Activated CD4-positive, alpha-beta memory T cell treated with anti-CD3 and anti-CD28 coated beads for 36 hours (primary cell): ENCODE results near the gene C1QTNF7. TPM values are rescaled to one million over a fixed set of nuclear protein-coding genes. Genes with fewer than 3 reads are reported as not detected.

Source experiments
- CTCF ChIA-PET: fragments of 350-600 bp; sonication (Branson Sonifier 250); formaldehyde crosslinking; loops from one replicate; lab custom pipeline; 2021; ENCODE audit warnings: antibody characterized with exemption, inconsistent platforms; lab: Charles Lee
- POLR2A ChIA-PET: fragments of 350-600 bp; sonication (Branson Sonifier 250); formaldehyde crosslinking; loops from one replicate; lab custom pipeline; 2021; ENCODE audit warnings: antibody characterized with exemption; lab: Charles Lee
- DNase-seq: peaks from one replicate; pipeline ENCODE4 v3.0.0-alpha.2; 2020
- H3K27ac Mint-ChIP-seq: one replicate; pipeline ENCODE4 v1.8.0; 2021; ENCODE audit warnings: mixed read lengths
- H3K27me3 Mint-ChIP-seq: one replicate; pipeline ENCODE4 v1.8.0; 2021; ENCODE audit warnings: mixed read lengths
- H3K36me3 Mint-ChIP-seq: one replicate; pipeline ENCODE4 v1.8.0; 2021; ENCODE audit warnings: mixed read lengths
- H3K4me1 Mint-ChIP-seq: one replicate; pipeline ENCODE4 v1.8.0; 2021; ENCODE audit warnings: low read depth, mixed read lengths
- H3K4me3 Mint-ChIP-seq: one replicate; pipeline ENCODE4 v1.8.0; 2021; ENCODE audit warnings: mild to moderate bottlenecking, mixed read lengths
- H3K9me3 Mint-ChIP-seq: one replicate; pipeline ENCODE4 v1.8.0; 2021; ENCODE audit warnings: mixed read lengths
- intact Hi-C: fragments of 100-400 bp; cut with micrococcal nuclease; formaldehyde crosslinking; loops from one replicate; pipeline ENCODE4 v1.15.1; 2023
- total RNA-seq, 2 experiments: library from RNA; stranded (reverse); gene quantifications; one replicate each; pipeline ENCODE4 v1.2.3, GENCODE V29; 2021

C1QTNF7 gene
- total RNA-seq, 2 experiments from 2014 or later = not detected

GRCh38 chr4:15416357-15417232 is 11.2 kb upstream of the C1QTNF7 start:
- intact Hi-C loops = no loop called here
- DNase-seq = no peak
- Mint-ChIP-seq H3K4me3 (no peak overlapping the region), H3K4me1 (peaks cover 16% of the 10 kb centered on the region), H3K36me3 (no peaks in the 10 kb centered on the region), H3K27ac (no peak overlapping the region), H3K27me3 (no peaks in the 10 kb centered on the region), H3K9me3 (no peaks in the 10 kb centered on the region)
- ChIA-PET POLR2A (no interaction called here), CTCF (interaction anchor here (0.9 to 1.0 kb wide), 2 partner anchors 41 to 1762 kb away, joined by 3 read pairs; no protein-coding TSS in a partner anchor)

GRCh38 chr4:15417233-15417660 is 10.6 kb upstream of the C1QTNF7 start:
- ChIA-PET POLR2A (no interaction called here), CTCF (interaction anchor here (0.9 to 1.0 kb wide), 2 partner anchors 40 to 1763 kb away, joined by 3 read pairs; no protein-coding TSS in a partner anchor)
- Mint-ChIP-seq H3K36me3 (no peaks in the 10 kb centered on the region), H3K27ac (no peak overlapping the region), H3K4me3 (no peak overlapping the region), H3K27me3 (no peaks in the 10 kb centered on the region), H3K9me3 (no peaks in the 10 kb centered on the region), H3K4me1 (peaks cover 14% of the 10 kb centered on the region)
- DNase-seq = no peak
- intact Hi-C loops = no loop called here

GRCh38 chr4:15418956-15419355 is 8.9 kb upstream of the C1QTNF7 start:
- H3K4me1 Mint-ChIP-seq = peaks cover 14% of the 10 kb centered on the region
- no peak for DNase-seq
- POLR2A ChIA-PET = no interaction called here
- H3K27ac Mint-ChIP-seq = no peak overlapping the region
- no peaks in the 10 kb centered on the region for H3K9me3 Mint-ChIP-seq
- peaks cover 1% of the 10 kb centered on the region for H3K27me3 Mint-ChIP-seq
- CTCF ChIA-PET = no interaction called here
- intact Hi-C loops = no loop called here
- H3K36me3 Mint-ChIP-seq = no peaks in the 10 kb centered on the region
- H3K4me3 Mint-ChIP-seq = no peak overlapping the region

- peaks cover 1% of the 10 kb centered on the region for H3K27me3 Mint-ChIP-seq
- DNase-seq = no peak
- intact Hi-C loops = loop anchor here (5.0 to 10.0 kb wide), 3 partner anchors 237 to 386 kb away; partner anchors contain the start of genes CD38 and FBXL5
- peaks cover 27% of the 10 kb centered on the region for H3K4me1 Mint-ChIP-seq
- CTCF ChIA-PET = interaction anchor here (2.0 kb wide), 1 partner anchor 25 kb away, joined by 5 read pairs; no protein-coding TSS in a partner anchor
- H3K36me3 Mint-ChIP-seq = no peaks in the 10 kb centered on the region
- no peak overlapping the region for H3K27ac Mint-ChIP-seq
- POLR2A ChIA-PET = no interaction called here
- H3K9me3 Mint-ChIP-seq = no peaks in the 10 kb centered on the region
- H3K4me3 Mint-ChIP-seq = no peak overlapping the region
Measured at GRCh38 chr4:15420642-15421041, 7.2 kb upstream of the C1QTNF7 start.

GRCh38 chr4:15423285-15423711 is 4.5 kb upstream of the C1QTNF7 start:
- no peaks in the 10 kb centered on the region for H3K9me3 Mint-ChIP-seq
- no peaks in the 10 kb centered on the region for H3K36me3 Mint-ChIP-seq
- POLR2A ChIA-PET = no interaction called here
- no peak overlapping the region for H3K27ac Mint-ChIP-seq
- H3K4me1 Mint-ChIP-seq = peaks cover 32% of the 10 kb centered on the region
- no peak overlapping the region for H3K4me3 Mint-ChIP-seq
- H3K27me3 Mint-ChIP-seq = peaks cover 1% of the 10 kb centered on the region
- intact Hi-C loops = loop anchor here (5.0 to 10.0 kb wide), 3 partner anchors 234 to 388 kb away; partner anchors contain the start of genes CD38 and FBXL5
- CTCF ChIA-PET = no interaction called here
- peak; percentile 48 for DNase-seq

- Mint-ChIP-seq H3K27me3 (peaks cover 1% of the 10 kb centered on the region), H3K27ac (no peak overlapping the region), H3K36me3 (no peaks in the 10 kb centered on the region), H3K9me3 (no peaks in the 10 kb centered on the region), H3K4me3 (no peak overlapping the region), H3K4me1 (peaks cover 32% of the 10 kb centered on the region)
- POLR2A ChIA-PET = interaction anchor here (0.6 kb wide), 1 partner anchor 235 kb away, joined by 3 read pairs; no protein-coding TSS in a partner anchor
- intact Hi-C loops = loop anchor here (1.0 to 10.0 kb wide), 4 partner anchors 24 to 391 kb away; partner anchors contain the start of gene CD38
- DNase-seq = no peak
- CTCF ChIA-PET = interaction anchor here (3.8 kb wide), 1 partner anchor 29 kb away, joined by 15 read pairs; no protein-coding TSS in a partner anchor
Measured at GRCh38 chr4:15425520-15425919, 2.3 kb upstream of the C1QTNF7 start.

GRCh38 chr4:15427161-15427560 is 672 bp upstream of the C1QTNF7 start:
- no peaks in the 10 kb centered on the region for H3K36me3 Mint-ChIP-seq
- peaks cover 1% of the 10 kb centered on the region for H3K27me3 Mint-ChIP-seq
- intact Hi-C loops = loop anchor here (10.0 kb wide), 2 partner anchors 348 to 392 kb away; partner anchors contain the start of gene CD38
- POLR2A ChIA-PET = no interaction called here
- no peak overlapping the region for H3K27ac Mint-ChIP-seq
- H3K4me3 Mint-ChIP-seq = no peak overlapping the region
- DNase-seq = no peak
- peaks cover 32% of the 10 kb centered on the region for H3K4me1 Mint-ChIP-seq
- H3K9me3 Mint-ChIP-seq = no peaks in the 10 kb centered on the region
- CTCF ChIA-PET = interaction anchor here (3.8 kb wide), 1 partner anchor 31 kb away, joined by 15 read pairs; no protein-coding TSS in a partner anchor

GRCh38 chr4:15428611-15429010 is 778 bp downstream of the C1QTNF7 start:
- intact Hi-C loops = loop anchor here (10.0 kb wide), 2 partner anchors 346 to 394 kb away; partner anchors contain the start of gene CD38
- Mint-ChIP-seq H3K9me3 (no peaks in the 10 kb centered on the region), H3K27ac (no peak overlapping the region), H3K36me3 (no peaks in the 10 kb centered on the region), H3K4me1 (peaks cover 24% of the 10 kb centered on the region), H3K4me3 (no peak overlapping the region), H3K27me3 (peaks cover under 1% of the 10 kb centered on the region)
- DNase-seq = no peak
- ChIA-PET POLR2A (interaction anchor here (0.6 kb wide), 1 partner anchor 332 kb away, joined by 3 read pairs; no protein-coding TSS in a partner anchor), CTCF (no interaction called here)

GRCh38 chr4:15434091-15434490 is 6.3 kb downstream of the C1QTNF7 start:
- H3K9me3 Mint-ChIP-seq = no peaks in the 10 kb centered on the region
- intact Hi-C loops = no loop called here
- H3K4me3 Mint-ChIP-seq = no peak overlapping the region
- no peaks in the 10 kb centered on the region for H3K4me1 Mint-ChIP-seq
- no peak for DNase-seq
- H3K36me3 Mint-ChIP-seq = no peaks in the 10 kb centered on the region
- ChIA-PET CTCF (no interaction called here), POLR2A (no interaction called here)
- H3K27me3 Mint-ChIP-seq = no peaks in the 10 kb centered on the region
- no peak overlapping the region for H3K27ac Mint-ChIP-seq

- Mint-ChIP-seq H3K27me3 (no peaks in the 10 kb centered on the region), H3K9me3 (no peaks in the 10 kb centered on the region), H3K27ac (no peak overlapping the region), H3K36me3 (no peaks in the 10 kb centered on the region), H3K4me1 (no peaks in the 10 kb centered on the region), H3K4me3 (no peak overlapping the region)
- ChIA-PET CTCF (no interaction called here), POLR2A (no interaction called here)
- DNase-seq = no peak
- intact Hi-C loops = no loop called here
Measured at GRCh38 chr4:15434676-15435075, 6.8 kb downstream of the C1QTNF7 start.

GRCh38 chr4:15436513-15436912 is 8.7 kb downstream of the C1QTNF7 start:
- Mint-ChIP-seq H3K4me3 (no peak overlapping the region), H3K9me3 (no peaks in the 10 kb centered on the region), H3K36me3 (no peaks in the 10 kb centered on the region), H3K27me3 (no peaks in the 10 kb centered on the region), H3K4me1 (no peaks in the 10 kb centered on the region), H3K27ac (no peak overlapping the region)
- ChIA-PET POLR2A (no interaction called here), CTCF (interaction anchor here (0.8 to 1.5 kb wide), 2 partner anchors 21 to 22 kb away, joined by 3 to 8 read pairs; no protein-coding TSS in a partner anchor)
- intact Hi-C loops = no loop called here
- no peak for DNase-seq

GRCh38 chr4:15438939-15439524 is 11.2 kb downstream of the C1QTNF7 start:
- no peak overlapping the region for H3K4me3 Mint-ChIP-seq
- no peaks in the 10 kb centered on the region for H3K36me3 Mint-ChIP-seq
- ChIA-PET POLR2A (no interaction called here), CTCF (interaction anchor here (0.6 kb wide), 1 partner anchor 73 kb away, joined by 3 read pairs; no protein-coding TSS in a partner anchor)
- DNase-seq = no peak
- no peaks in the 10 kb centered on the region for H3K9me3 Mint-ChIP-seq
- intact Hi-C loops = no loop called here
- no peak overlapping the region for H3K27ac Mint-ChIP-seq
- H3K27me3 Mint-ChIP-seq = no peaks in the 10 kb centered on the region
- H3K4me1 Mint-ChIP-seq = no peaks in the 10 kb centered on the region
